Panc1 (cell line): ENCODE results near the gene RBMS3. TPM values are rescaled to one million over a fixed set of nuclear protein-coding genes. Genes with fewer than 3 reads are reported as not detected.

Source experiments
- ATAC-seq: fragments of 200-7000 bp; cut with Tn5 transposase; 2 replicates; pipeline ENCODE4 v1.9.1; 2020; ENCODE audit warnings: mild to moderate bottlenecking, moderate library complexity
- BruUV-seq: library from RNA; stranded (reverse); fragments of 400-500 nt; replicated peaks from 2 replicates; lab custom pipeline; 2021; lab: Mats Ljungman, UMichigan
- CTCF ChIA-PET: fragments of 300-600 bp; sonication (Branson Sonifier 250); formaldehyde crosslinking; loops from one replicate; lab custom pipeline; 2022; ENCODE audit warnings: antibody characterized with exemption; lab: Charles Lee
- POLR2A ChIA-PET: fragments of 300-600 bp; sonication (Branson Sonifier 250); formaldehyde crosslinking; loops from one replicate; lab custom pipeline; 2022; ENCODE audit warnings: antibody characterized with exemption; lab: Charles Lee
- DNase-seq: peaks from one replicate; pipeline ENCODE4 v3.0.0-alpha.2; 2010; ENCODE audit warnings: low read depth, low spot score
- H3K27ac ChIP-seq: 2 replicates; pipeline ENCODE4 v1.5.1; 2011; ENCODE audit warnings: mild to moderate bottlenecking, low read length, inconsistent platforms
- H3K27me3 ChIP-seq: fragments of 200-500 bp; sonication (Bioruptor generic); 2 replicates; pipeline ENCODE4 v1.6.0; 2014; ENCODE audit warnings: low read length, inconsistent platforms; ENCODE audit not compliant: control insufficient read depth, insufficient read depth
- H3K36me3 ChIP-seq: fragments of 200-500 bp; sonication (Bioruptor generic); 2 replicates; pipeline ENCODE4 v1.5.1; 2014; ENCODE audit warnings: inconsistent platforms, mild to moderate bottlenecking, low read length, moderate library complexity; ENCODE audit not compliant: control insufficient read depth, insufficient read depth
- H3K4me1 ChIP-seq: 2 replicates; pipeline ENCODE4 v1.5.1; 2011; ENCODE audit warnings: inconsistent platforms, mild to moderate bottlenecking, low read length, moderate library complexity; ENCODE audit not compliant: control insufficient read depth, insufficient read depth
- H3K4me3 ChIP-seq, 2 experiments: 2 replicates each; pipeline ENCODE4 v1.5.1; 2011 to 2012; ENCODE audit warnings: low read depth in 2 of 2, low read length in 2 of 2, mild to moderate bottlenecking in 2 of 2, inconsistent platforms in 1 of 2, moderate library complexity in 1 of 2
- H3K9me3 ChIP-seq: fragments of 200-500 bp; sonication (Bioruptor generic); 2 replicates; pipeline ENCODE4 v1.5.1; 2014; ENCODE audit warnings: low read depth, mild to moderate bottlenecking, inconsistent platforms, low read length, moderate library complexity; ENCODE audit not compliant: control insufficient read depth, insufficient read depth
- CTCF ChIP-seq: fragments of 450-650 bp; IDR thresholded peaks from 2 replicates; pipeline ENCODE4 v1.5.1; 2017; ENCODE audit warnings: mild to moderate bottlenecking
- POLR2AphosphoS5 ChIP-seq: IDR thresholded peaks from 2 replicates; pipeline ENCODE4 v1.6.1; 2012; ENCODE audit warnings: mild to moderate bottlenecking, low read depth, low read length, moderate library complexity
- REST ChIP-seq, 2 experiments: IDR thresholded peaks; 2 replicates each; pipeline ENCODE4 v1.6.1; 2011 to 2012; ENCODE audit warnings: low read depth in 2 of 2, control low read depth in 1 of 2, low read length in 1 of 2, mild to moderate bottlenecking in 1 of 2, moderate library complexity in 1 of 2; ENCODE audit not compliant: insufficient read depth in 1 of 2
- SIN3A ChIP-seq: IDR thresholded peaks from 2 replicates; pipeline ENCODE4 v1.6.1; 2012; ENCODE audit warnings: low read depth, mild to moderate bottlenecking, low read length, moderate library complexity, borderline replicate concordance; ENCODE audit not compliant: insufficient read depth
- TCF7L2 ChIP-seq: IDR thresholded peaks from 2 replicates; pipeline ENCODE4 v1.6.1; 2011; ENCODE audit warnings: mild to moderate bottlenecking, low read depth, low read length, inconsistent platforms
- in situ Hi-C: cut with HindIII; loops from 2 replicates; pipeline ENCODE4 v1.10.0; 2016; ENCODE audit warnings: low sequenced_read_pairs, low pct_unique_long_range_greater_than_20kb
- intact Hi-C: fragments of 100-400 bp; cut with micrococcal nuclease; formaldehyde crosslinking; loops from one replicate; pipeline ENCODE4 v1.10.0; 2022; ENCODE audit not compliant: unreplicated experiment
- total RNA-seq: library from RNA; stranded (reverse); gene quantifications from one replicate; pipeline ENCODE4 v1.2.1, GENCODE V29; 2021; ENCODE audit not compliant: unreplicated experiment

RBMS3 gene
- total RNA-seq, 1 experiment from 2014 or later, result 1.1 TPM

- peak; percentile 17; the same call in 1 of the 2 replicates for ATAC-seq
- BruUV-seq, result no TSS peak
- ChIA-PET CTCF (interaction anchor here (1.1 kb wide), 1 partner anchor 12 kb away, joined by 3 read pairs; no protein-coding TSS in a partner anchor), POLR2A (no interaction called here)
- Histone ChIP-seq H3K9me3 (no peaks in the 10 kb centered on the region), H3K4me1 (no peaks in the 10 kb centered on the region), H3K27me3 (no peaks in the 10 kb centered on the region), H3K36me3 (no peaks in the 10 kb centered on the region), H3K4me3 (no peak overlapping the region), H3K27ac (peak overlapping the region; percentile 48; the same call in 1 of the 2 replicates)
- in situ Hi-C loops (no loop called here), intact Hi-C loops (no loop called here)
- DNase-seq, result no peak
- TF ChIP-seq POLR2AphosphoS5, result no peak
- TF ChIP-seq CTCF, result no peak
- no peak for TF ChIP-seq REST (IDR thresholded peaks at IDR 0.05; ENCODE audit: insufficient read depth in 1 of 2, low read depth in 2 of 2, low read length in 1 of 2)
- TF ChIP-seq SIN3A, result no peak
- TF ChIP-seq TCF7L2, result no peak
These were observed 402.4 kb downstream of the RBMS3 start for GRCh38 chr3:29683018-29683993.

GRCh38 chr3:29686889-29687592, 406.2 kb downstream of the RBMS3 start:
- no TSS peak for BruUV-seq
- CTCF ChIA-PET, result no interaction called here
- Histone ChIP-seq H3K9me3 (no peaks in the 10 kb centered on the region), H3K27ac (no peak overlapping the region), H3K4me3 (no peak overlapping the region), H3K4me1 (no peaks in the 10 kb centered on the region), H3K27me3 (no peaks in the 10 kb centered on the region), H3K36me3 (no peaks in the 10 kb centered on the region)
- TF ChIP-seq SIN3A, result no peak
- TF ChIP-seq REST (IDR thresholded peaks at IDR 0.05; ENCODE audit: insufficient read depth in 1 of 2, low read depth in 2 of 2, low read length in 1 of 2), result no peak
- no peak for TF ChIP-seq TCF7L2
- no peak for TF ChIP-seq CTCF
- no peak for TF ChIP-seq POLR2AphosphoS5
- in situ Hi-C loops, result no loop called here
- DNase-seq (no peak), ATAC-seq (no peak)
- POLR2A ChIA-PET, result no interaction called here
- intact Hi-C loops, result no loop called here
